AG04449 (cell line): ENCODE data around the gene SND1.

ENCODE experiments used
- CTCF ChIA-PET: fragments of 350-600 bp; formaldehyde crosslinking; extraction: SDS; loops from one replicate; lab custom pipeline; 2021; ENCODE audit warnings: antibody characterized with exemption; lab: Yijun Ruan, JAX
- POLR2A ChIA-PET: fragments of 400-600, 350-600 bp; formaldehyde crosslinking; extraction: SDS; loops from one replicate; lab custom pipeline; 2020; ENCODE audit warnings: antibody characterized with exemption, inconsistent platforms; lab: Yijun Ruan, JAX
- DNase-seq: peaks from one replicate; pipeline ENCODE4 v3.0.0-alpha.2; 2010; ENCODE audit warnings: low read depth, low spot score
- H3K4me3 ChIP-seq: 2 replicates; pipeline ENCODE4 v1.5.1; 2011; ENCODE audit warnings: low read depth, mild to moderate bottlenecking, control low read depth, low read length
- CTCF ChIP-seq: IDR thresholded peaks from one replicate; pipeline ENCODE4 v1.5.1; 2011; ENCODE audit warnings: mild to moderate bottlenecking, moderate library complexity, low read length, control low read depth, inconsistent platforms; ENCODE audit not compliant: insufficient read depth; ENCODE audit errors: missing control alignments

The SND1 gene

GRCh38 chr7:127980901-127981300 lies 328.9 kb downstream of the SND1 start:
- ChIA-PET CTCF (no interaction called here), POLR2A (no interaction called here)
- no peak for TF ChIP-seq CTCF
- H3K4me3 ChIP-seq, result no peak overlapping the region
- no peak for DNase-seq

DNA sequence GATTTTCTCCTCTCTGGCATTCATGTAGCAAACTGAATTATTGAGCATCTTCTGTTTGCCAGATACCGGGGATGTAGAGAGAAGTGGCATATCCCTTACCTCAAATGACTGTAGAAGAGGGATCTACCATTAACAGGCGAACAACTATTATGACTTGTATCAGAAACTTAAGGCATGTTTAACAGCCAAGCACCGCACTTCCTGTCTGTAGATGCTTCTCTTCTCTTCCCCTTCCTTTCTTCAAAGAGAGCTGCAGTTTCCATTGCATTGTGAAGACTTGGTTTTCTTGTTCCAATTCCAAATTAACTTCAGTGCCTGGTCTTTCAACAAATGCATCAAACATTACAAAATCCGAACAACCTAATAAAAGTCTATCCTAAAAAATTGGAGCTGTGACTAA lies 330.0 kb downstream of the SND1 start:
- POLR2A ChIA-PET, result no interaction called here
- CTCF ChIA-PET, result interaction anchor here (0.9 to 1.0 kb wide), 2 partner anchors 36 to 274 kb away, joined by 3 read pairs; no protein-coding TSS in a partner anchor
- no peak for TF ChIP-seq CTCF
- no peak overlapping the region for H3K4me3 ChIP-seq
- DNase-seq, result no peak

GRCh38 chr7:127983804-127984332 lies 331.9 kb downstream of the SND1 start:
- TF ChIP-seq CTCF, result no peak
- ChIA-PET CTCF (interaction anchor here (1.4 kb wide), 1 partner anchor 14 kb away, joined by 5 read pairs; no protein-coding TSS in a partner anchor), POLR2A (no interaction called here)
- no peak overlapping the region for H3K4me3 ChIP-seq
- no peak for DNase-seq

DNA sequence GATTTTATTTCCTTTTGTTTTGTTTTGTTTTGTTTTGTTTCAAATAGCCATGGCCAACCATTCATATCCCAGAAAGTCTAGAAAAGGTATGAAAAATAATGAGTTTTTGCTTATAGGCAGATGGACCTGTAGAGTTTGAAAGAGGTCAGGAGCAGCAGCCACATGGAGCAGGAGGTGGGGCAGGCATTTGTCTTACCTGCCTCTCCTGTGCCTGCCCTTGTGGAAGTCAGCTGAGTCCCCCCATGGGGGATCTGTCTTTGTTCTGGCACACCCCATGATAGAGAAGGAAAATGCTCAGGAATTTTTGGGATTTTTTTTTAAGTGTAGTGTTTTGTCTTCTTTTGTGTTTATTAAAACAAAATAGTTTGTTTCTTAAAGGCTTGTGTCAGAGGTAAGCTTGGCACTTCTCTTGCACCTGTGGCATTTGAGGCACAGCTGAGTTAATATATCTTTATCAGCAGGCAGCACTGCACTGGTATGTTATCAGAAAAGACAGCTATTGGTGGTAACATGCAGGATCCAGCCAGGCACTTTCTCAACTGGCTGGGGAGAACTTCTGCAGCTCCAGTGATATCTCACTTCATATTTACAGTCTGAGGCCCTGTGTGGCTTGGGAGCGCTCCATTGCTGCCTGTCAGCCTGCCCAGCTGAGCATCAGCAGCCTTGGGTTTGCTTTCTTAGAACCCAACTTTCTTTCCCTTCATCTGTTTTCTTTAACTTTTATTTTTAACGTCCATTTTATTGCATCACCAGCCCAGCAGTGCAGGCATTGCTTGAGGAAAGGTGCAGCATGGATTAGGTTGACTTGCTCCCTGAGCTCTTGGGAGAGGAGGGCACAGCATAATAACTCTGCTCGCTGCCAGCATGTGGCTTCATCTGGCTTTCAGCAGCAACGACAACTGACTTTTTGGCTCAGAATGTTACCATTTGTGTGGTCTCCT lies 334.9 kb downstream of the SND1 start:
- H3K4me3 ChIP-seq, result no peak overlapping the region
- ChIA-PET CTCF (no interaction called here), POLR2A (interaction anchor here (0.6 kb wide), 1 partner anchor 223 kb away, joined by 3 read pairs; no protein-coding TSS in a partner anchor)
- TF ChIP-seq CTCF, result no peak
- DNase-seq, result no peak

- no peak for TF ChIP-seq CTCF
- ChIA-PET CTCF (no interaction called here), POLR2A (no interaction called here)
- H3K4me3 ChIP-seq, result no peak overlapping the region
- DNase-seq, result no peak
Measured at GRCh38 chr7:127988751-127989150, 336.8 kb downstream of the SND1 start.

- no peak for DNase-seq
- CTCF ChIA-PET, result no interaction called here
- TF ChIP-seq CTCF, result no peak
- POLR2A ChIA-PET, result no interaction called here
- H3K4me3 ChIP-seq, result no peak overlapping the region
Measured at GRCh38 chr7:127993317-127993716, 341.3 kb downstream of the SND1 start.
